OCI-LY1 (cell line): Measurements from ENCODE around the gene ADAM11.

Experiments
- CTCF ChIP-seq: fragments of 200-600 bp; sonication (generic), shearing (Covaris generic); IDR thresholded peaks from 2 replicates; pipeline ENCODE4 v1.5.1; 2017; ENCODE audit warnings: mild to moderate bottlenecking, antibody characterized with exemption, low read length, moderate library complexity, mixed read lengths
- EZH2 ChIP-seq: fragments of 200-600 bp; sonication (generic), shearing (Covaris generic); IDR thresholded peaks from 2 replicates; pipeline ENCODE4 v1.8.0; 2017; ENCODE audit warnings: borderline replicate concordance, mixed run types, mild to moderate bottlenecking, antibody characterized with exemption, low read length, moderate library complexity, mixed read lengths

- TF ChIP-seq EZH2 (no peak), CTCF (no peak)
Measured at GRCh38 chr17:44719444-44719843, 39.3 kb upstream of the ADAM11 start.
